Kidney (tissue), 14 donors: Measurements from ENCODE around the gene STXBP2. TPM values are rescaled to one million over a fixed set of nuclear protein-coding genes. Genes with fewer than 3 reads are reported as not detected.

Experiments used
- DNase-seq, 5 donors: peaks; one replicate each; pipeline ENCODE4 v3.0.0-alpha.2; 2013 to 2020
- FAIRE-seq: peaks from 2 replicates; lab custom pipeline; 2012; peaks lifted over from hg19 to GRCh38; lab: Jason Lieb, UNC
- H3K27ac ChIP-seq, 2 donors: one replicate each; pipeline ENCODE4 v1.7.0; 2013; ENCODE audit warnings: low read depth in 2 of 2, low read length in 2 of 2, inconsistent platforms in 1 of 2
- H3K27me3 ChIP-seq: one replicate; pipeline ENCODE4 v1.7.1; 2013; ENCODE audit warnings: low read length, inconsistent platforms; ENCODE audit not compliant: control insufficient read depth, insufficient read depth
- H3K36me3 ChIP-seq, 3 donors: one replicate each; pipeline versions ENCODE4 v1.7.0 to v1.7.1; 2013; ENCODE audit warnings: low read length in 3 of 3, control low read depth in 1 of 3, inconsistent platforms in 1 of 3; ENCODE audit not compliant: insufficient read depth in 3 of 3, control insufficient read depth in 2 of 3
- H3K4me1 ChIP-seq, 3 donors: one replicate each; pipeline versions ENCODE4 v1.7.0 to v1.7.1; 2013; ENCODE audit warnings: low read length in 3 of 3, inconsistent platforms in 1 of 3, low read depth in 1 of 3; ENCODE audit not compliant: control insufficient read depth in 2 of 3, insufficient read depth in 2 of 3
- H3K4me3 ChIP-seq, 3 donors: one replicate each; pipeline versions ENCODE4 v1.7.0 to v1.8.1; 2013; ENCODE audit warnings: low read length in 3 of 3, control low read depth in 1 of 3, inconsistent platforms in 1 of 3
- H3K9ac ChIP-seq, 3 donors: one replicate each; pipeline versions ENCODE4 v1.7.0 to v1.7.1; 2013; ENCODE audit warnings: low read length in 3 of 3, control low read depth in 1 of 3, inconsistent platforms in 1 of 3
- H3K9me3 ChIP-seq, 3 donors: one replicate each; pipeline versions ENCODE4 v1.7.0 to v1.7.1; 2013; ENCODE audit warnings: low read length in 3 of 3, control low read depth in 1 of 3, inconsistent platforms in 1 of 3; ENCODE audit not compliant: control insufficient read depth in 2 of 3, insufficient read depth in 1 of 3
- CTCF ChIP-seq: IDR thresholded peaks from 3 replicates; pipeline ENCODE4 v1.5.1; 2012; ENCODE audit warnings: mild to moderate bottlenecking, moderate library complexity, borderline replicate concordance; ENCODE audit not compliant: insufficient read depth; ENCODE audit errors: extremely low read depth
- intact Hi-C: fragments of 100-400 bp; cut with DNase I; formaldehyde crosslinking; loops from one replicate; pipeline ENCODE4 v1.11.1; 2022
- polyA plus RNA-seq: library from polyadenylated mRNA; stranded (reverse); fragments of 350-450 nt; fragmentation: Illumina TruSeq; extraction: RNeasy Lipid Tissue Mini Kit (QIAGEN cat#74804); gene quantifications from one replicate; pipeline ENCODE4 v1.2.3, GENCODE V29; 2014; ENCODE audit warnings: low read depth, low replicate concordance; ENCODE audit not compliant: insufficient read depth
- total RNA-seq: library from RNA; stranded (reverse); fragmentation: NEBNext Ultra II Directional; extraction: Animal tissue kit (Norgen Biotek cat#: 25700); gene quantifications from one replicate; pipeline ENCODE4 v1.2.1, GENCODE V29; 2021
- donor health status: control.
- donor health status: control.
- donor health status: control.
- donor health status: control.
- donor health status: control.
- donor health status: DM: yes; HTN: yes; CAD: no.
- donor health status: Normal renal cell carcinoma (clear cell type).

Gene STXBP2
- total and polyA plus RNA-seq, 2 donors from 2014 or later, result 74.8 to 136 TPM

GRCh38 chr19:7689165-7689564, 52.3 kb downstream of the STXBP2 start:
- no peaks in the 10 kb centered on the region for H3K27me3 ChIP-seq
- peaks cover 0 to 3% (median 0%) of the 10 kb centered on the region in 3 donors for H3K9me3 ChIP-seq
- no peak overlapping the region for H3K4me3 ChIP-seq
- no peak for TF ChIP-seq CTCF
- H3K4me1 ChIP-seq, result no peaks in the 10 kb centered on the region
- no peak for DNase-seq
- FAIRE-seq, result no peak
- no peak overlapping the region for H3K27ac ChIP-seq
- intact Hi-C loops, result no loop called here
- no peak overlapping the region for H3K9ac ChIP-seq
- no peaks in the 10 kb centered on the region for H3K36me3 ChIP-seq

- Histone ChIP-seq H3K4me1 (no peaks in the 10 kb centered on the region), H3K36me3 (no peaks in the 10 kb centered on the region), H3K4me3 (no peak overlapping the region), H3K27ac (no peak overlapping the region), H3K9me3 (peaks cover 0 to 3% (median 0%) of the 10 kb centered on the region in 3 donors), H3K27me3 (no peaks in the 10 kb centered on the region), H3K9ac (no peak overlapping the region)
- no peak for DNase-seq
- no peak for TF ChIP-seq CTCF
- FAIRE-seq, result no peak
- intact Hi-C loops, result no loop called here
Measured at GRCh38 chr19:7690779-7691258, 53.9 kb downstream of the STXBP2 start.

GRCh38 chr19:7691497-7691896, 54.6 kb downstream of the STXBP2 start:
- no peak overlapping the region for H3K4me3 ChIP-seq
- peaks cover 0 to 3% (median 0%) of the 10 kb centered on the region in 3 donors for H3K9me3 ChIP-seq

More at GRCh38 chr19:7691497-7691896, 54.6 kb downstream of the STXBP2 start:
- H3K36me3 ChIP-seq, result no peaks in the 10 kb centered on the region
- H3K27ac ChIP-seq, result no peak overlapping the region
- no peaks in the 10 kb centered on the region for H3K27me3 ChIP-seq
- no peak for TF ChIP-seq CTCF
- FAIRE-seq (no peak), DNase-seq (no peak)
- H3K9ac ChIP-seq, result no peak overlapping the region
- H3K4me1 ChIP-seq, result no peaks in the 10 kb centered on the region
- intact Hi-C loops, result no loop called here
